CD14-positive monocyte (primary cell): ENCODE data around the gene ADD2. TPM values are rescaled to one million over a fixed set of nuclear protein-coding genes. Genes with fewer than 3 reads are reported as not detected.

Experiments
- DNase-seq, 3 donors: peaks; one replicate each; pipeline ENCODE4 v3.0.0-alpha.2; 2011 to 2022
- H2AFZ ChIP-seq: 2 replicates; pipeline ENCODE4 v1.6.0; 2012; ENCODE audit warnings: mild to moderate bottlenecking, low read depth, low read length, inconsistent platforms; ENCODE audit not compliant: insufficient read depth, poor library complexity, severe bottlenecking
- H3K27ac ChIP-seq, 2 donors: 1 replicate in 1 of 2; 2 replicates in 1 of 2; pipeline ENCODE4 v1.5.1; 2012 to 2013; ENCODE audit warnings: low read length in 2 of 2, control low read depth in 1 of 2, inconsistent platforms in 1 of 2, low read depth in 1 of 2, mild to moderate bottlenecking in 1 of 2
- H3K27me3 ChIP-seq, 2 donors: one replicate each; pipeline versions ENCODE4 v1.6.0 to v1.6.1; 2011 to 2013; ENCODE audit warnings: low read length in 2 of 2; ENCODE audit not compliant: control insufficient read depth in 2 of 2, insufficient read depth in 2 of 2
- H3K36me3 ChIP-seq, 2 donors: replicated peaks in 1 of 2; 1 replicate in 1 of 2; 2 replicates in 1 of 2; pipeline versions ENCODE4 v1.5.1 to v1.6.1; 2012 to 2013; ENCODE audit warnings: low read length in 2 of 2, control low read depth in 1 of 2, inconsistent platforms in 1 of 2, mild to moderate bottlenecking in 1 of 2; ENCODE audit not compliant: insufficient read depth in 2 of 2, control insufficient read depth in 1 of 2
- H3K4me1 ChIP-seq, 2 donors: 1 replicate in 1 of 2; 2 replicates in 1 of 2; pipeline versions ENCODE4 v1.5.1 to v1.6.1; 2012 to 2013; ENCODE audit warnings: low read length in 2 of 2, control low read depth in 1 of 2, inconsistent platforms in 1 of 2, mild to moderate bottlenecking in 1 of 2, moderate library complexity in 1 of 2; ENCODE audit not compliant: insufficient read depth in 2 of 2, control insufficient read depth in 1 of 2
- H3K4me2 ChIP-seq: replicated peaks from 2 replicates; pipeline ENCODE3; 2012; ENCODE audit warnings: low read length, moderate library complexity, mild to moderate bottlenecking; ENCODE audit not compliant: poor library complexity, severe bottlenecking; ENCODE audit errors: extremely low read depth
- H3K4me3 ChIP-seq, 3 experiments: fragments of 200-600 bp in 1 of 3; sonication (generic) in 1 of 3; replicated peaks in 1 of 3; 1 replicate in 2 of 3; 2 replicates in 1 of 3; pipeline ENCODE4 v1.5.1; 2011 to 2013; ENCODE audit warnings: low read length in 3 of 3, mild to moderate bottlenecking in 3 of 3, control low read depth in 2 of 3, low read depth in 2 of 3, inconsistent platforms in 1 of 3, moderate library complexity in 1 of 3
- H3K79me2 ChIP-seq: 2 replicates; pipeline ENCODE4 v1.6.0; 2012; ENCODE audit warnings: mild to moderate bottlenecking, control low read depth, inconsistent platforms, low read length, moderate library complexity; ENCODE audit not compliant: insufficient read depth
- H3K9ac ChIP-seq: 2 replicates; pipeline ENCODE4 v1.6.0; 2017; ENCODE audit warnings: low read length, mild to moderate bottlenecking; ENCODE audit not compliant: insufficient read depth, poor library complexity, severe bottlenecking
- H3K9me3 ChIP-seq, 2 donors: replicated peaks in 1 of 2; 1 replicate in 1 of 2; 2 replicates in 1 of 2; pipeline versions ENCODE4 v1.5.1 to v1.6.1; 2012 to 2013; ENCODE audit warnings: low read length in 2 of 2, control low read depth in 1 of 2; ENCODE audit not compliant: control insufficient read depth in 1 of 2, insufficient read depth in 1 of 2
- H4K20me1 ChIP-seq: 2 replicates; pipeline ENCODE4 v1.6.0; 2012; ENCODE audit warnings: mild to moderate bottlenecking, low read length, control low read depth, moderate library complexity; ENCODE audit not compliant: insufficient read depth
- H3K27ac Mint-ChIP-seq, 7 donors: one replicate each; pipeline ENCODE4 v1.8.0; 2020; ENCODE audit warnings: mild to moderate bottlenecking in 7 of 7, mixed read lengths in 7 of 7, moderate library complexity in 6 of 7, inconsistent platforms in 2 of 7
- H3K27me3 Mint-ChIP-seq, 3 donors: one replicate each; pipeline ENCODE4 v1.8.0; 2021 to 2022; ENCODE audit warnings: low read depth in 3 of 3, mild to moderate bottlenecking in 3 of 3, mixed read lengths in 3 of 3, moderate library complexity in 3 of 3, inconsistent platforms in 1 of 3
- H3K36me3 Mint-ChIP-seq, 2 donors: one replicate each; pipeline ENCODE4 v1.8.0; 2020; ENCODE audit warnings: mixed read lengths in 2 of 2, inconsistent platforms in 1 of 2, mild to moderate bottlenecking in 1 of 2
- H3K4me1 Mint-ChIP-seq: one replicate; pipeline ENCODE4 v1.8.0; 2020; ENCODE audit warnings: mild to moderate bottlenecking, mixed read lengths
- H3K4me3 Mint-ChIP-seq, 2 donors: one replicate each; pipeline ENCODE4 v1.8.0; 2020; ENCODE audit warnings: mild to moderate bottlenecking in 2 of 2, mixed read lengths in 2 of 2, moderate library complexity in 1 of 2
- H3K9me3 Mint-ChIP-seq, 7 donors: one replicate each; pipeline ENCODE4 v1.8.0; 2020 to 2022; ENCODE audit warnings: mixed read lengths in 7 of 7, mild to moderate bottlenecking in 6 of 7, moderate library complexity in 6 of 7, inconsistent platforms in 2 of 7
- WGBS: methylation state at CpG from one replicate; pipeline ENCODE4 v1.1.5; 2013; ENCODE audit warnings: missing lambda C conversion rate; ENCODE audit not compliant: insufficient coverage; 5-methylcytosine and 5-hydroxymethylcytosine counted together
- intact Hi-C, 2 donors: fragments of 100-400 bp; cut with micrococcal nuclease; formaldehyde crosslinking; loops; one replicate each; pipeline versions ENCODE4 v1.15.0 to v1.15.1; 2023
- polyA plus RNA-seq, 3 donors: library from polyadenylated mRNA; depleted of rRNA in 1 of 3; unstranded in 2 of 3; stranded (reverse) in 1 of 3; fragments of 300-500 nt in 2 of 3; fragments of >200 nt in 1 of 3; fragmentation: Illumina TruSeq in 2 of 3; gene quantifications; 1 replicate in 2 of 3; 2 replicates in 1 of 3; pipeline ENCODE4 v1.2.3, GENCODE V29; 2012 to 2021
- TF ChIP-seq, protein P1 (sequence below): fragments of 200-600 bp; IDR thresholded peaks from one replicate; pipeline ENCODE4 v1.8.0; 2022; ENCODE audit warnings: antibody characterized with exemption, mild to moderate bottlenecking

The ADD2 gene
- polyA plus RNA-seq, 3 donors, result 0.18 to 0.56 (median 0.26) TPM

DNA sequence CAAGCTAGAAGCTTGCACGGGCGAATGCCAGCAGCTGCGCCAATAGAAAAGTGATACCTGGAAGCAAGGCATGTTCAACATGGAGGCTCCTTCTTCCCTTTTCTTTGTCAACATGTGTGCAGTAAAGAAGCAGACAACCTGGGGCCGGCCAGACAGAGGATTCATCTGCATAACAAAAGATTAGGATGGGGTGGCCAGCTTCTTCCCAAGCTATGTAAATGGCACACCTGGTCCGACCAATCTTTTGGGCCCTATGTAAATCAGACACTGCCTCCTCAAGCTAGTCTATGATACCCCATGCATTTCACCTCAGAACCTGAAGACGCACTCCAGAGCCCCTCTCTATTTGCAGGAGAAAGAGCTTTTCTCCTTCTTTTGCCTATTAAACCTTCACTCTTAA is 148.0 kb downstream of the ADD2 start:
- H3K36me3 ChIP-seq, result no peaks in the 10 kb centered on the region
- no peaks in the 10 kb centered on the region for H3K27me3 ChIP-seq
- no peak overlapping the region for H2AFZ ChIP-seq
- H3K9ac ChIP-seq, result no peak overlapping the region
- no peaks in the 10 kb centered on the region for H3K4me1 ChIP-seq
- H3K27ac ChIP-seq, result no peak overlapping the region
- no peaks in the 10 kb centered on the region for H3K36me3 Mint-ChIP-seq
- H3K79me2 ChIP-seq, result no peaks in the 10 kb centered on the region
- H3K4me3 Mint-ChIP-seq, result no peak overlapping the region
- peaks cover 0 to 1% (median 0%) of the 10 kb centered on the region in 7 donors for H3K9me3 Mint-ChIP-seq
- WGBS, result 86% methylated on average over 5 of the region's 6 CpGs
- no peaks in the 10 kb centered on the region for H4K20me1 ChIP-seq
- H3K4me1 Mint-ChIP-seq, result peaks cover 2% of the 10 kb centered on the region
- H3K9me3 ChIP-seq, result no peaks in the 10 kb centered on the region
- H3K27ac Mint-ChIP-seq, result no peak overlapping the region
- TF ChIP-seq, protein P1, sequence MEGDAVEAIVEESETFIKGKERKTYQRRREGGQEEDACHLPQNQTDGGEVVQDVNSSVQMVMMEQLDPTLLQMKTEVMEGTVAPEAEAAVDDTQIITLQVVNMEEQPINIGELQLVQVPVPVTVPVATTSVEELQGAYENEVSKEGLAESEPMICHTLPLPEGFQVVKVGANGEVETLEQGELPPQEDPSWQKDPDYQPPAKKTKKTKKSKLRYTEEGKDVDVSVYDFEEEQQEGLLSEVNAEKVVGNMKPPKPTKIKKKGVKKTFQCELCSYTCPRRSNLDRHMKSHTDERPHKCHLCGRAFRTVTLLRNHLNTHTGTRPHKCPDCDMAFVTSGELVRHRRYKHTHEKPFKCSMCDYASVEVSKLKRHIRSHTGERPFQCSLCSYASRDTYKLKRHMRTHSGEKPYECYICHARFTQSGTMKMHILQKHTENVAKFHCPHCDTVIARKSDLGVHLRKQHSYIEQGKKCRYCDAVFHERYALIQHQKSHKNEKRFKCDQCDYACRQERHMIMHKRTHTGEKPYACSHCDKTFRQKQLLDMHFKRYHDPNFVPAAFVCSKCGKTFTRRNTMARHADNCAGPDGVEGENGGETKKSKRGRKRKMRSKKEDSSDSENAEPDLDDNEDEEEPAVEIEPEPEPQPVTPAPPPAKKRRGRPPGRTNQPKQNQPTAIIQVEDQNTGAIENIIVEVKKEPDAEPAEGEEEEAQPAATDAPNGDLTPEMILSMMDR, result no peak
- H3K27me3 Mint-ChIP-seq, result peaks cover 4 to 24% (median 20%) of the 10 kb centered on the region in 3 donors
- no peak overlapping the region for H3K4me2 ChIP-seq
- intact Hi-C loops, result no loop called here
- no peak overlapping the region for H3K4me3 ChIP-seq
- no peak for DNase-seq

DNA sequence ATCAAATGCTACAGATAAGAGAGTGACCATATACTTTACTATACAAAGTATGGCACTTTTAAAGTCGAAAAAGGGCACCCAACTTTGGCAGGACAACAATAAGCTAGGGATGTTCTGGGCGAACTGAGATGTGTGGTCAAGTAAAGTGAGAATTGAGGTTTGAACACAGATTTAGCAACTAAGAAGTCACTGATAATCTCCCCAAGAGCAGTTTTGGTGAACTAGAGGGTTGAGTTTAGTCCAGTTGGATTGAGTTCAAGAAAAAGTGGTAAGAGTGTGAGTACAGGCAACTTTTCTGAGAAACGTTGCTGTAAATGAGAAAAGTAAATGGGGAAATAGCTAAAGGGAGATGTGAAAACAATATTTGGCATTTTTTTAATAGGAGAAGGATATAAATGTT is 148.8 kb downstream of the ADD2 start:
- H3K79me2 ChIP-seq, result no peaks in the 10 kb centered on the region
- Mint-ChIP-seq H3K36me3 (no peaks in the 10 kb centered on the region), H3K9me3 (peaks cover 0 to 1% (median 0%) of the 10 kb centered on the region in 7 donors), H3K27me3 (peaks cover 4 to 24% (median 20%) of the 10 kb centered on the region in 3 donors), H3K4me3 (no peak overlapping the region), H3K27ac (no peak overlapping the region), H3K4me1 (peaks cover 2% of the 10 kb centered on the region)
- no peak overlapping the region for H2AFZ ChIP-seq
- intact Hi-C loops, result no loop called here
- H4K20me1 ChIP-seq, result no peaks in the 10 kb centered on the region
- WGBS, result 78% methylated on average over 2 of the region's 3 CpGs
- TF ChIP-seq, protein P1, result no peak
- no peak for DNase-seq
- H3K27ac ChIP-seq, result no peak overlapping the region
- H3K27me3 ChIP-seq, result no peaks in the 10 kb centered on the region
- no peak overlapping the region for H3K4me3 ChIP-seq
- no peaks in the 10 kb centered on the region for H3K4me1 ChIP-seq
- H3K36me3 ChIP-seq, result no peaks in the 10 kb centered on the region
- no peak overlapping the region for H3K9ac ChIP-seq
- H3K9me3 ChIP-seq, result no peaks in the 10 kb centered on the region
- no peak overlapping the region for H3K4me2 ChIP-seq
